Fibroblast of lung (primary cell): Measurements from ENCODE around the gene CD6. TPM values are rescaled to one million over a fixed set of nuclear protein-coding genes. Genes with fewer than 3 reads are reported as not detected.

Source experiments
- DNase-seq, 2 donors: peaks; one replicate each; pipeline versions ENCODE4 v3.0.0 to v3.0.0-alpha.2; 2010; ENCODE audit warnings: low read depth in 2 of 2
- H2AFZ ChIP-seq: 2 replicates; pipeline ENCODE4 v1.5.1; 2012; ENCODE audit warnings: low read length, control low read depth, inconsistent platforms
- H3K27ac ChIP-seq: 2 replicates; pipeline ENCODE4 v1.5.1; 2011; ENCODE audit warnings: low read length, control low read depth; ENCODE audit not compliant: insufficient read depth
- H3K27me3 ChIP-seq: 2 replicates; pipeline ENCODE4 v1.5.1; 2011; ENCODE audit warnings: mild to moderate bottlenecking, low read length; ENCODE audit not compliant: control insufficient read depth, insufficient read depth
- H3K36me3 ChIP-seq: 2 replicates; pipeline ENCODE4 v1.5.1; 2011; ENCODE audit warnings: low read length; ENCODE audit not compliant: control insufficient read depth, insufficient read depth
- H3K4me1 ChIP-seq: 2 replicates; pipeline ENCODE4 v1.5.1; 2011; ENCODE audit warnings: low read length; ENCODE audit not compliant: control insufficient read depth, insufficient read depth; ENCODE audit errors: extremely low read depth
- H3K4me2 ChIP-seq: 2 replicates; pipeline ENCODE4 v1.5.1; 2011; ENCODE audit warnings: low read length, control low read depth; ENCODE audit not compliant: insufficient read depth; ENCODE audit errors: extremely low read depth
- H3K4me3 ChIP-seq, 4 experiments: fragments of 200-600 bp in 1 of 4; sonication (generic) in 1 of 4; replicated peaks in 1 of 4; 2 replicates each; pipeline ENCODE4 v1.5.1; 2011 to 2016; ENCODE audit warnings: low read length in 4 of 4, low read depth in 3 of 4, mild to moderate bottlenecking in 3 of 4, control low read depth in 2 of 4, inconsistent platforms in 1 of 4, mixed read lengths in 1 of 4; ENCODE audit not compliant: insufficient read depth in 1 of 4; ENCODE audit errors: control extremely low read depth in 1 of 4
- H3K79me2 ChIP-seq: 2 replicates; pipeline ENCODE4 v1.5.1; 2012; ENCODE audit warnings: mild to moderate bottlenecking, low read length, inconsistent platforms; ENCODE audit not compliant: control insufficient read depth, insufficient read depth
- H3K9ac ChIP-seq: 2 replicates; pipeline ENCODE4 v1.5.1; 2011; ENCODE audit warnings: mild to moderate bottlenecking, low read length, control low read depth; ENCODE audit not compliant: insufficient read depth
- H3K9me3 ChIP-seq: 2 replicates; pipeline ENCODE4 v1.5.1; 2012; ENCODE audit warnings: low read depth, low read length; ENCODE audit not compliant: control insufficient read depth, insufficient read depth
- H4K20me1 ChIP-seq: 2 replicates; pipeline ENCODE4 v1.5.1; 2011; ENCODE audit warnings: low read length; ENCODE audit not compliant: control insufficient read depth, insufficient read depth; ENCODE audit errors: extremely low read depth
- EZH2 ChIP-seq: IDR thresholded peaks from 2 replicates; pipeline ENCODE4 v1.5.1; 2012; ENCODE audit warnings: low read length, control low read depth, mild to moderate bottlenecking; ENCODE audit errors: missing control alignments
- polyA plus RNA-seq, 2 donors: library from polyadenylated mRNA; depleted of rRNA in 1 of 2; stranded (reverse) in 1 of 2; unstranded in 1 of 2; fragments of >200 nt; gene quantifications; 2 replicates each; pipeline ENCODE4 v1.2.1, GENCODE V29; 2011 to 2012; ENCODE audit warnings: missing spikeins in 1 of 2
- total RNA-seq: library from RNA; depleted of rRNA; stranded (reverse); fragments of >200 nt; gene quantifications from 2 replicates; pipeline ENCODE4 v1.2.1, GENCODE V29; 2014
- TF ChIP-seq, protein P1 (sequence below), 2 donors: IDR thresholded peaks in 1 of 2; conservative IDR thresholded peaks in 1 of 2; 1 replicate in 1 of 2; 2 replicates in 1 of 2; pipeline ENCODE4 v1.5.1; 2011 to 2012; ENCODE audit warnings: low read length in 2 of 2, control low read depth in 1 of 2, inconsistent platforms in 1 of 2, low read depth in 1 of 2, mild to moderate bottlenecking in 1 of 2

CD6 gene
- total and polyA plus RNA-seq, 2 donors (not counting 1 experiment from before 2014, with no cell fraction given): not detected

DNA sequence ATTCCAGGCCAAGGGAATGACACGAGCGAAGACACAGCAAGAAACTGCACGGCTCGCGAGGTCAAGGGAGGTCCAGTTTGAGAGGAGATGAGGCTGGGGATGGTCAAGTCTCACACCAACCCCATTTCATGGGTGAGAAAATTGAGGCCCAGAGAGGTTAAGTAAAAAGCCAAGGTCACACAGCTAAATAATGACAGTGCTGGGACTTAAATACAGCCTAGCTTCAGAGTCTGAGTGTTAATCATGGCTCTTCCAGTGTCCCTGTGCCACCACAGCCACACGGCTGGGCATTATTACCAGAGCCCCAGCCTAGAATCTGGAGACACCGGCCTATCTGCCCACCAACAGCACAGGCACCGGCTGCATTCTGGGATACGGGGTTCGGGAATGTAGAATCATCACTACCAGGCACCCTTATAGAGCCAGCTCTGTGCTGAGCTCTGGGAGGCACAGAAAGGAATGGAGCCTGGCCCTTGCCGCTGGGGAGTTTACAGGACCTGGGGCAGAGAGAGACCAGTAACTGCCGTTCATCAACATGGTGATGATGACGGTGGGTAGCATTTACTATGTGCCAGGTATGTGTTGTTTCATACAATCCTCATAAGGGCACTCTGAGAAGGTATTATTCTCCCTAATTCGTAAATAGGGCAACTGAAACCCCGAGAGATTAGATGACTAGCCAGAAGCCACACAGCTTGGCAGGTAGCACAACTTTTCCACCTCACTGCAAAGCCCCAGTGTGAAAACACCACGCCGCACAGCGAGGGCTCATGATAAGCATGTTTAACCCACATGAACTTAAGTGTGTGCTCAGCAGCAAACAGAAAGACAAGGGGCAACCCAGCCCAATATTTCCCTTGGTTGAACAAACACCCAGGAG lies 51.8 kb downstream of the CD6 start:
- no peaks in the 10 kb centered on the region for H3K4me1 ChIP-seq
- no peak overlapping the region for H3K4me3 ChIP-seq
- H3K4me2 ChIP-seq: no peak overlapping the region
- no peak overlapping the region for H3K9ac ChIP-seq
- H3K27ac ChIP-seq: no peak overlapping the region
- H2AFZ ChIP-seq: no peak overlapping the region
- no peaks in the 10 kb centered on the region for H3K9me3 ChIP-seq
- H3K27me3 ChIP-seq: peaks cover 11% of the 10 kb centered on the region
- TF ChIP-seq, protein P1, sequence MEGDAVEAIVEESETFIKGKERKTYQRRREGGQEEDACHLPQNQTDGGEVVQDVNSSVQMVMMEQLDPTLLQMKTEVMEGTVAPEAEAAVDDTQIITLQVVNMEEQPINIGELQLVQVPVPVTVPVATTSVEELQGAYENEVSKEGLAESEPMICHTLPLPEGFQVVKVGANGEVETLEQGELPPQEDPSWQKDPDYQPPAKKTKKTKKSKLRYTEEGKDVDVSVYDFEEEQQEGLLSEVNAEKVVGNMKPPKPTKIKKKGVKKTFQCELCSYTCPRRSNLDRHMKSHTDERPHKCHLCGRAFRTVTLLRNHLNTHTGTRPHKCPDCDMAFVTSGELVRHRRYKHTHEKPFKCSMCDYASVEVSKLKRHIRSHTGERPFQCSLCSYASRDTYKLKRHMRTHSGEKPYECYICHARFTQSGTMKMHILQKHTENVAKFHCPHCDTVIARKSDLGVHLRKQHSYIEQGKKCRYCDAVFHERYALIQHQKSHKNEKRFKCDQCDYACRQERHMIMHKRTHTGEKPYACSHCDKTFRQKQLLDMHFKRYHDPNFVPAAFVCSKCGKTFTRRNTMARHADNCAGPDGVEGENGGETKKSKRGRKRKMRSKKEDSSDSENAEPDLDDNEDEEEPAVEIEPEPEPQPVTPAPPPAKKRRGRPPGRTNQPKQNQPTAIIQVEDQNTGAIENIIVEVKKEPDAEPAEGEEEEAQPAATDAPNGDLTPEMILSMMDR (conservative IDR thresholded peaks at IDR 0.05 in 1 of 2, IDR thresholded peaks at IDR 0.05 in 1 of 2; ENCODE audit: low read depth in 1 of 2, low read length in 2 of 2): no peak
- TF ChIP-seq EZH2: no peak
- DNase-seq: no peak
- H3K36me3 ChIP-seq: no peaks in the 10 kb centered on the region
- no peaks in the 10 kb centered on the region for H4K20me1 ChIP-seq
- H3K79me2 ChIP-seq: no peaks in the 10 kb centered on the region

DNA sequence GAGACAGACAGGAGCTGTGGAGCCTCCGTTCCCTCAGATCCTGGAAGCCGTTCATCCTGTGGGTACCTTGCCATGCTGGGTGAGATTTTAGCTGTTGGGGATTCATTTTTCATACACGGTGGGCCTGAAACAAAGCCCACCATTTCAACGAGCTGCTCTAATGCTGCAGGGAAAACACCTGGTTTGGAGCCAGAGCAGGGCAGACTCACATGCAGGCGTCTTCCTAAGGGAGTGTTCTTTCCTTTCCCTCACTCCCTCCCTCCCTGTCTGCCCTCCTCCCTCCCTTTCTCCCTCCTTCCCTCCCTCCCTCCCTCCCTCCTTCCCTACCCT lies 52.5 kb downstream of the CD6 start:
- DNase-seq: no peak
- Histone ChIP-seq H3K4me1 (no peaks in the 10 kb centered on the region), H3K9ac (no peak overlapping the region), H2AFZ (no peak overlapping the region), H3K36me3 (no peaks in the 10 kb centered on the region), H3K9me3 (no peaks in the 10 kb centered on the region), H3K79me2 (no peaks in the 10 kb centered on the region), H3K27me3 (peaks cover 9% of the 10 kb centered on the region), H3K27ac (no peak overlapping the region), H3K4me3 (no peak overlapping the region), H3K4me2 (no peak overlapping the region), H4K20me1 (no peaks in the 10 kb centered on the region)
- no peak for TF ChIP-seq EZH2
- TF ChIP-seq, protein P1 (conservative IDR thresholded peaks at IDR 0.05 in 1 of 2, IDR thresholded peaks at IDR 0.05 in 1 of 2; ENCODE audit: low read depth in 1 of 2, low read length in 2 of 2): no peak

DNA sequence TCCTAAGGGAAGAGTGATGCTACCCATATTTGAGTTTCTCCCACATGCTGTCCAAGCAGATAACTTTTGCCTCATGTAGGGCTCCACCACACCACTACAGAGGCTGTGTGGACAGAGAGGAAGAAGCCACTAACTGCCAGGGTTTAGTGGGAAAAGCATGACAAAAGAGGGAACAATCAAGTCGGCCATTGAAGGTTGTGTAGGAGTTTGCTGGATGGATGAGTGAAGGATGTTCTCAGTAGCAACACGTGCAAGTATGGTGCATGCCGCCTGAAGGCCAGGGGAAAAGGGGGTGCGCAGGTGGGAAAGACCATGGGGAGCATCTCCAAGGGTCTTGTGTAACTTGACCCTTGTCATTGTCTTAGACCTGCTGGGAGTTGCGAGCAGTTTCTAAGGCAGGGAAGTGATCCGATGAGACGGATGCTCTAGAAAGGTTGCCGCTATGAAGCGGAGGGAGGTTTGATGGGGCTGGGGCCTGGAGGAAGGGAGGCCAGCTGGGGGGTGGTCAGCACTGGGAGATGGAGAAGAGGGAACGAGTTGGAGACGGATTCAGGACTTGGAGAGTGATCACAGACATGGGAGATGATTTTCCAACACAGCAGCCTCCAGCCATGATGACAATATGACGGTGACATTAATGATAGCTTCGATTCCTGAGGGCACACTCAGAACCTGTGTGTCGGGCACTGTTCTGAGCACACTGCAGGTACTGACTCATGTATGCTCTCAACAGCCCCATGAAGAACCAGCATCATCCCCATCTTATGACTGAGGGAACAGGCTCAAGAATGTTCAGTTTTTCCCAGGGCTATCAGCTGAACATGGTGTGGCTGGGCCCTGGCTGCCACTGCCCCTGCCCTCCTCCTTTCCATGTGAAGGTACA lies 53.7 kb downstream of the CD6 start:
- TF ChIP-seq EZH2: no peak
- TF ChIP-seq, protein P1 (conservative IDR thresholded peaks at IDR 0.05 in 1 of 2, IDR thresholded peaks at IDR 0.05 in 1 of 2; ENCODE audit: low read depth in 1 of 2, low read length in 2 of 2): no peak
- Histone ChIP-seq H3K4me2 (no peak overlapping the region), H3K4me3 (no peak overlapping the region), H3K27ac (no peak overlapping the region), H2AFZ (no peak overlapping the region), H3K27me3 (peaks cover 9% of the 10 kb centered on the region), H4K20me1 (no peaks in the 10 kb centered on the region), H3K9ac (no peak overlapping the region), H3K9me3 (no peaks in the 10 kb centered on the region), H3K4me1 (no peaks in the 10 kb centered on the region), H3K79me2 (no peaks in the 10 kb centered on the region), H3K36me3 (no peaks in the 10 kb centered on the region)
- no peak for DNase-seq
